GM19023 (cell line): Measurements from ENCODE around the gene GRK1.
"Not testable (repeated sequence)": the region's sequence is repeated elsewhere in the genome, so short reads cannot be mapped to it uniquely, and the experiment has no call there.

ENCODE experiments used
- ATAC-seq: cut with Tn5 transposase; IDR thresholded peaks from one replicate; pipeline ENCODE4 v1.9.1; 2021; ENCODE audit warnings: mild to moderate bottlenecking, moderate library complexity; ENCODE audit not compliant: unreplicated experiment

Gene GRK1

DNA sequence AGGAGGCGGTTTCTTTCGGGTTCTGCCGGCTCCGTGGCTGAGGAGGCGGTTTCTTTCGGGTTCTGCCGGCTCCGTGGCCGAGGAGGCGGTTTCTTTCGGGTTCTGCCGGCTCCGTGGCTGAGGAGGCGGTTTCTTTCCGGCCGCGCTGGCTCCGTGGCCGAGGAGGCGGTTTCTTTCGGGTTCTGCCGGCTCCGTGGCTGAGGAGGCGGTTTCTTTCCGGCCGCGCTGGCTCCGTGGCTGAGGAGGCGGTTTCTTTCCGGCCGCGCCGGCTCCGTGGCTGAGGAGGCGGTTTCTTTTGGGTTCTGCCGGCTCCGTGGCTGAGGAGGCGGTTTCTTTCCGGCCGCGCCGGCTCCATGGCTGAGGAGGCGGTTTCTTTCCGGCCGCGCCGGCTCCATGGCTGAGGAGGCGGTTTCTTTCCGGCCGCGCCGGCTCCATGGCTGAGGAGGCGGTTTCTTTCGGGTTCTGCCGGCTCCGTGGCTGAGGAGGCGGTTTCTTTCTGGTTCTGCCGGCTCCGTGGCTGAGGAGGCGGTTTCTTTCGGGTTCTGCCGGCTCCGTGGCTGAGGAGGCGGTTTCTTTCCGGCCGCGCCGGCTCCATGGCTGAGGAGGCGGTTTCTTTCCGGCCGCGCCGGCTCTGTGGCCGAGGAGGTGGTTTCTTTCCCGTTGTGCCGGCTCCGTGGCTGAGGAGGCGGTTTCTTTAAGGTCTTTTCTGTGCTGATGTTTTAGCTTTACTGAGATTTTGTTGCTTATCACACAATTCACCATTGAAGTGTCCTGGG is 85.4 kb downstream of the GRK1 start:
- ATAC-seq: not testable (repeated sequence)

- ATAC-seq: no peak
Measured at GRCh38 chr13:113753171-113753570, 86.2 kb downstream of the GRK1 start.

DNA sequence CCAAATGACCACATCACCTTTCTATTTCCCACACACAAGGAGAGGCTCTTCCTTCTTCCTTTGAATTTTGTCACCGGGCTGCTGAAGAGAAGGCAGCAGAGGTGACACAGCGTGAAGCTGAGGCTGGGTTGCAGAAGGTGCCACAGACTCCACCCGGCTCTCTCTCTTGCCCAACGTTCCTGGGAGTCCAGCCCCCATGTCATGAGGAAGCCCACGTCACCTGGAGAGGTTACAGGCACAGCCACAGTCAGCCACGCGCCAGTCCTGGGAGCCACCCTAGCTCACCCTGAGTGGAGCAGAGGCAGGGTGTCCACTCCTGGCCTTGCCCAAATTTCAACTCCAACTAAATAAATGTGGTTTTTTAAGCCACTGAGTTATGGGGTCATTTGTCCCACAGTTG is 87.2 kb downstream of the GRK1 start:
- no peak for ATAC-seq

- no peak for ATAC-seq
Measured at GRCh38 chr13:113754691-113755090, 87.7 kb downstream of the GRK1 start.

- ATAC-seq: no peak
Measured at GRCh38 chr13:113756441-113757097, 89.5 kb downstream of the GRK1 start.

GRCh38 chr13:113758651-113759524 is 91.9 kb downstream of the GRK1 start, which contains the start of gene TMEM255B:
Gene TMEM255B, plus strand, starts transcription at chr13:113759226. Its CDS starts 44 bp downstream, at chr13:113759270.
- ATAC-seq: peak; percentile 89

GRCh38 chr13:113759525-113760137 is 92.6 kb downstream of the GRK1 start:
- ATAC-seq: no peak

DNA sequence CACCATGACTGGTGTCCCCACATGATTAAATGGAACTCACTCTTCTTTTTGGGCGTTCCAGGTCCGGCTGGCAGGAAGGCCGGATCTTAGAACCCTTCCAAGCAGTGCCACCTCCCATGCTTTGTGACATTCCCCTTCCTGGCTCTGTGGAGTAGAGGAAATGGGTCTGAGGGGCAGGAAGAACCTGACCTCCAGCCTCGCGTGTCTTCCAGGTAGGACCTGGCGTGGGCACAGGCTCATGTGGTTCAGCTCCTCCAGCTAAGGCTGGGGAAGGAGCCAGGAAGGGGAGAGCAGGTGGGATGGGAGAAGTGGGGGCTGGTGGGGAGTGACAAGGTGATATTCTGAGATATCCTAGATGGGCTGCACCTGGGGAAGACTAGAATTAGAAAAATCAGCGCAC is 94.1 kb downstream of the GRK1 start:
- no peak for ATAC-seq

- ATAC-seq: no peak
Measured at GRCh38 chr13:113762075-113762474, 95.1 kb downstream of the GRK1 start.

DNA sequence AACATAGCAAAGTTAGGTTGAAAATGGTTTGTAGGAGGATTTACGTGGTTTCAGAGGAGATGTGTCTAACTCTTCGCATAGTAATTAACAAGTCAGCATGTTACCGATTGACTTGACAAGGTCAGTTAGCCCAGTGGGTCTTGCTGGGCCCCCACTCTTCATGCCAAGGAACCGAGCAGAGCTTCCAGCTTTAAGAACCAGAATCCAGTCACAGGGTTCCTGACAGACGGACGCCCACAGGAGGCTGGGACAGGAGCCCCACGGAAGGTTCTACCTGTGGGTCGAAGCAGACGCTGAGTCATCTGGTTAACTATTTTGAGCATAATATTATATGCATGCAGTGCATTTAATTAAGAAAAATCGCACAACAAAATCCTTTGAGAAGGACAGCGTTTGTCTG is 95.5 kb downstream of the GRK1 start:
- no peak for ATAC-seq

DNA sequence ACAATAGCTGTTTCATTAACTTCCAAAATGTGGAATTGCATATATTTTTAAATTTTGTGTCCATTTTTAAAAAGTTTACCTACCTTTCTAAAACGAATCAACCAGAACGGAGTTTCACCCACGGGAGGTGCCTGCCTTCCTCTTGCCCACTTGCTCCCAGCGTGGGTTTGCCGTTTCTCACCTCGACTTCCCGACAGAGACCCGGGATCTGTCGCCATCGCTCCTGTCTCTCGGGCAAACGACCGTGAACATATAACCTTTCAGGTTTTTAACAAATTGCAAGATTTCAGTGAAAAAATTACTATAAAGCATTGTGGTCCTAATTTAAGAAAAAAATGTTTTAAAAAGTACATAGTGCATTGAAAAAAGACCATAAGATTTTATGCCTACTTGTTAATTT is 96.2 kb downstream of the GRK1 start:
- no peak for ATAC-seq

- ATAC-seq: no peak
Measured at GRCh38 chr13:113763961-113764792, 97.2 kb downstream of the GRK1 start.

GRCh38 chr13:113764793-113765563 is 98.0 kb downstream of the GRK1 start:
- no peak for ATAC-seq

DNA sequence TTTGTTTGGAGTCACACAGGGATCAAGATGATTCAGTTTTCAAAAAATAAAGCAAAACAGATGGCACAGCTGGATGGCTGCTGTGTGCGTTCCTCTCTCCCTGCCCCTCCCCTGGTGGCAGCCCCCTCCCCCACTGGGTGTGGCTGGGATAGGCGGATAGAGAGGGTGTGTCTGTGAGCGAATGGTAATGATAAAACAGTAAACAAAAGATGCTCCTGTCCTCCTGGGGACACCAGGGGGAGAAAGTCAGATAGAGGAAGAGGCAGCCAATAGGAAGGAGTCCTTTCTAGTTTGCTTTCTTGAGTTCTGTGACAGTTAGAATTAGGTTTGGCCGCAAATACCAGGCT is 98.5 kb downstream of the GRK1 start:
- ATAC-seq: no peak

GRCh38 chr13:113766035-113766800 is 99.2 kb downstream of the GRK1 start:
- no peak for ATAC-seq

DNA sequence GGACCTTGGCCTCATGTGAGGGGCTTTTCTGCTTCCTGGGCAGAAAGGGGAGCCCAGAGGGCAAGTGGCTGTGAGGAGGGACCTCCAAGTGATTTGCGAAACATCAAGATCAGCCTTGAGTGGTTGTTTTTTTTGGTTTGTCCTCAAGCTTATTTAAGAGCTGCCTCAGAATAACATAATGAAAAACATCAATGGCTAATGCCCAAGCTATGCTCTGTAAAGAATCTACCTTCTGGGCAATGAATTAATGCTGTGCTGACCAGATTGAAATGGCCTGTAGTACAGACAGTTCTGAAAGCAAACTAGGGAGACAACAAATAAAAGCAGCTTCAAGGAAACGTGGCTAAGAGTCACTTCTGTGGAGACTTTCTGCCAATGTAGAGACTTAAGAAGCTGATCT is 100.3 kb downstream of the GRK1 start:
- no peak for ATAC-seq

DNA sequence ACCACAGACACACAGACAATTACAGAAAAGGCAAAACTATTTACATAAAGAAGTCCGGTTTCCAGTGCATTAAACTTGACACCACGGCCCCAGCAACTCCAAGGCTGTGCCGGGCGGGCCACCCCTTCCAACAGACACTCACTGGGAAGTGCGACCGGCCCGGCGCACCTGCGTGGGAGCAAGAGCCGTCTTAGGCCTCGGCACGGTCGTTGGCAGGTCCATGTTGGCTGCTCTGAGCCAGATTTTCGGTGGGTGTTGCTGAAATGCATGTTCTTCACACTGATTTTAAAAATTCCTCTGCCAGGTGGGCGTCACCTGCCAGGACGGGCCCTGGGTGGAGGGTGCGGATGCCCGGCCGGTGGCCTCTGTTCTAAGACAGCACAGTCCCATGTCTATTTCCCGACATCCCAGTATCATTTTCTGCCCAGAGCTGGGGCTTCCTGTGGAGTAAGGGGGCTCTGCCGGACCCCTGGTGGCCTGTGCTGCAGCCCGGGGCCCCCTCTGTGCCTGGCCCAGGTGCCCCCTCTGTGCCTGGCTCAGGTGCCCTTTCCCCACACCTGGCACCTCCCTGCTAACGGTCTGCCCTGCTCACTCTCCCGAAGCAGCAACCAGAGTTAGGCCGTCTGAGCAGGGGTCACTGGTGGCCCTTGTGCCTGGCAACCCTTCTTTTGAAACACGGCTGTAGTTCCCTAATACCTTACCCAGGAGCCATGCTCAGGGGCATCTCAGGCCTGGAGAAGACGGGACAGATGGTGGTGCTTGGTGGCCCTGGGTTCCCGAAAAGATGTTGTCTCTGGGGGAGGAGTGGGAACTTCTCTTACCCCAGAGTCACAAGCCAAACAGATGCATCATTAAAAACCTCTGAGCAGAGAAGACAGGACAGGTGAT is 101.2 kb downstream of the GRK1 start:
- no peak for ATAC-seq

- no peak for ATAC-seq
Measured at GRCh38 chr13:113769106-113769505, 102.1 kb downstream of the GRK1 start.
